SK-N-SH treated with all-trans-retinoic acid at 6 μM for 48 hours (cell line): ENCODE results near the gene UBE2U.

Source experiments
- ATAC-seq: fragments of 200-7000 bp; cut with Tn5 transposase; 3 replicates; pipeline ENCODE4 v1.9.1; 2020; ENCODE audit warnings: mild to moderate bottlenecking, moderate library complexity
- ARNTL ChIP-seq: fragments of 450-650 bp; formaldehyde crosslinking; IDR thresholded peaks from 2 replicates; pipeline ENCODE4 v1.5.0; 2020; ENCODE audit warnings: low read depth, mild to moderate bottlenecking, moderate library complexity, borderline replicate concordance
- BACH2 ChIP-seq: fragments of 250-450 bp; sonication (Bioruptor Pico); IDR thresholded peaks from 2 replicates; pipeline ENCODE4 v1.9.0; 2021; ENCODE audit warnings: mild to moderate bottlenecking, borderline replicate concordance
- CSDC2 ChIP-seq: fragments of 250-450 bp; sonication (Bioruptor Pico); IDR thresholded peaks from 2 replicates; pipeline ENCODE4 v1.5.0; 2020; ENCODE audit warnings: mild to moderate bottlenecking, moderate library complexity
- ESRRG ChIP-seq: fragments of 250-450 bp; sonication (Bioruptor Pico); IDR thresholded peaks from 2 replicates; pipeline ENCODE4 v1.6.1; 2021; ENCODE audit warnings: mild to moderate bottlenecking
- ISL1 ChIP-seq: fragments of 250-450 bp; sonication (Bioruptor Pico); IDR thresholded peaks from 2 replicates; pipeline ENCODE4 v2.1.2; 2022; ENCODE audit warnings: mild to moderate bottlenecking, moderate library complexity
- OSR1 ChIP-seq: fragments of 250-450 bp; sonication (Bioruptor Pico); IDR thresholded peaks from 2 replicates; pipeline ENCODE4 v1.8.0; 2022; ENCODE audit warnings: moderate library complexity, mild to moderate bottlenecking, inconsistent platforms
- POU6F1 ChIP-seq: fragments of 250-450 bp; sonication (Bioruptor Pico); IDR thresholded peaks from 2 replicates; pipeline ENCODE4 v1.8.0; 2021; ENCODE audit warnings: low read depth, mild to moderate bottlenecking, moderate library complexity, borderline replicate concordance
- PPARA ChIP-seq: fragments of 250-450 bp; sonication (Bioruptor Pico); IDR thresholded peaks from 2 replicates; pipeline ENCODE4 v1.5.0; 2020; ENCODE audit warnings: mild to moderate bottlenecking, borderline replicate concordance
- RARB ChIP-seq: fragments of 250-450 bp; sonication (Bioruptor Pico); IDR thresholded peaks from 2 replicates; pipeline ENCODE4 v1.8.0; 2021; ENCODE audit warnings: mild to moderate bottlenecking, moderate library complexity
- TCF4 ChIP-seq: fragments of 250-450 bp; sonication (Bioruptor Pico); IDR thresholded peaks from 2 replicates; pipeline ENCODE4 v1.8.0; 2021; ENCODE audit warnings: mild to moderate bottlenecking, moderate library complexity, borderline replicate concordance
- TOX ChIP-seq: fragments of 250-450 bp; sonication (Bioruptor Pico); IDR thresholded peaks from 2 replicates; pipeline ENCODE4 v1.8.0; 2021; ENCODE audit warnings: mild to moderate bottlenecking, moderate library complexity, borderline replicate concordance
- ZC3H10 ChIP-seq: fragments of 250-450 bp; sonication (Bioruptor Pico); IDR thresholded peaks from 2 replicates; pipeline ENCODE4 v1.5.1; 2021; ENCODE audit warnings: mild to moderate bottlenecking, moderate library complexity
- ZFP3 ChIP-seq: fragments of 250-450 bp; sonication (Bioruptor Pico); IDR thresholded peaks from 2 replicates; pipeline ENCODE4 v1.5.0; 2020; ENCODE audit warnings: mild to moderate bottlenecking, moderate library complexity
- ZFP30 ChIP-seq: fragments of 450-650 bp; formaldehyde crosslinking; IDR thresholded peaks from 2 replicates; pipeline ENCODE4 v1.5.0; 2022; ENCODE audit warnings: mild to moderate bottlenecking, moderate library complexity
- ZNF565 ChIP-seq: fragments of 450-650 bp; formaldehyde crosslinking; conservative IDR thresholded peaks from 2 replicates; pipeline ENCODE4 v1.5.0; 2020; ENCODE audit warnings: low read depth, mild to moderate bottlenecking, moderate library complexity
- ZNF70 ChIP-seq: fragments of 450-650 bp; formaldehyde crosslinking; IDR thresholded peaks from 2 replicates; pipeline ENCODE4 v1.5.0; 2020; ENCODE audit warnings: mild to moderate bottlenecking, moderate library complexity
- ZNF8 ChIP-seq: fragments of 450-650 bp; formaldehyde crosslinking; IDR thresholded peaks from 2 replicates; pipeline ENCODE4 v1.5.0; 2020; ENCODE audit warnings: mild to moderate bottlenecking, moderate library complexity
- TF ChIP-seq, protein P1 (sequence below): fragments of 250-450 bp; sonication (Bioruptor Pico); IDR thresholded peaks from 2 replicates; pipeline ENCODE4 v1.5.1; 2021; ENCODE audit warnings: mild to moderate bottlenecking, moderate library complexity
- TF ChIP-seq, protein P2 (sequence below): fragments of 250-450 bp; sonication (Bioruptor Pico); IDR thresholded peaks from 2 replicates; pipeline ENCODE4 v1.8.0; 2020; ENCODE audit warnings: mild to moderate bottlenecking, moderate library complexity, borderline replicate concordance
- TF ChIP-seq, protein P3 (sequence below): fragments of 250-450 bp; sonication (Bioruptor Pico); IDR thresholded peaks from 2 replicates; pipeline ENCODE4 v1.5.1; 2020; ENCODE audit warnings: low read depth, mild to moderate bottlenecking, moderate library complexity
- TF ChIP-seq, protein P4 (sequence below): fragments of 250-450 bp; sonication (Bioruptor Pico); IDR thresholded peaks from 2 replicates; pipeline ENCODE4 v1.5.0; 2020; ENCODE audit warnings: mild to moderate bottlenecking, moderate library complexity

The UBE2U gene

GRCh38 chr1:64292399-64292798 is 89.0 kb downstream of the UBE2U start:
- no peak for TF ChIP-seq BACH2 (CRISPR knock-in tag)
- no peak for ATAC-seq

- no peak for ATAC-seq
- TF ChIP-seq ZNF8 (CRISPR knock-in tag) (no peak), PPARA (CRISPR knock-in tag) (no peak), ZNF70 (CRISPR knock-in tag) (no peak), TCF4 (no peak), ZFP30 (no peak), ZFP3 (CRISPR knock-in tag) (no peak), ISL1 (CRISPR knock-in tag) (no peak), ESRRG (CRISPR knock-in tag) (no peak), ZNF565 (CRISPR knock-in tag) (no peak), BACH2 (CRISPR knock-in tag) (no peak), POU6F1 (CRISPR knock-in tag) (no peak), OSR1 (CRISPR knock-in tag) (no peak), ZC3H10 (CRISPR knock-in tag) (no peak), CSDC2 (no peak), TOX (CRISPR knock-in tag) (no peak), ARNTL (CRISPR knock-in tag) (no peak)
- TF ChIP-seq, protein P1, sequence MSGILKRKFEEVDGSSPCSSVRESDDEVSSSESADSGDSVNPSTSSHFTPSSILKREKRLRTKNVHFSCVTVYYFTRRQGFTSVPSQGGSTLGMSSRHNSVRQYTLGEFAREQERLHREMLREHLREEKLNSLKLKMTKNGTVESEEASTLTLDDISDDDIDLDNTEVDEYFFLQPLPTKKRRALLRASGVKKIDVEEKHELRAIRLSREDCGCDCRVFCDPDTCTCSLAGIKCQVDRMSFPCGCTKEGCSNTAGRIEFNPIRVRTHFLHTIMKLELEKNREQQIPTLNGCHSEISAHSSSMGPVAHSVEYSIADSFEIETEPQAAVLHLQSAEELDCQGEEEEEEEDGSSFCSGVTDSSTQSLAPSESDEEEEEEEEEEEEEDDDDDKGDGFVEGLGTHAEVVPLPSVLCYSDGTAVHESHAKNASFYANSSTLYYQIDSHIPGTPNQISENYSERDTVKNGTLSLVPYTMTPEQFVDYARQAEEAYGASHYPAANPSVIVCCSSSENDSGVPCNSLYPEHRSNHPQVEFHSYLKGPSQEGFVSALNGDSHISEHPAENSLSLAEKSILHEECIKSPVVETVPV (CRISPR knock-in tag): no peak
- TF ChIP-seq, protein P2, sequence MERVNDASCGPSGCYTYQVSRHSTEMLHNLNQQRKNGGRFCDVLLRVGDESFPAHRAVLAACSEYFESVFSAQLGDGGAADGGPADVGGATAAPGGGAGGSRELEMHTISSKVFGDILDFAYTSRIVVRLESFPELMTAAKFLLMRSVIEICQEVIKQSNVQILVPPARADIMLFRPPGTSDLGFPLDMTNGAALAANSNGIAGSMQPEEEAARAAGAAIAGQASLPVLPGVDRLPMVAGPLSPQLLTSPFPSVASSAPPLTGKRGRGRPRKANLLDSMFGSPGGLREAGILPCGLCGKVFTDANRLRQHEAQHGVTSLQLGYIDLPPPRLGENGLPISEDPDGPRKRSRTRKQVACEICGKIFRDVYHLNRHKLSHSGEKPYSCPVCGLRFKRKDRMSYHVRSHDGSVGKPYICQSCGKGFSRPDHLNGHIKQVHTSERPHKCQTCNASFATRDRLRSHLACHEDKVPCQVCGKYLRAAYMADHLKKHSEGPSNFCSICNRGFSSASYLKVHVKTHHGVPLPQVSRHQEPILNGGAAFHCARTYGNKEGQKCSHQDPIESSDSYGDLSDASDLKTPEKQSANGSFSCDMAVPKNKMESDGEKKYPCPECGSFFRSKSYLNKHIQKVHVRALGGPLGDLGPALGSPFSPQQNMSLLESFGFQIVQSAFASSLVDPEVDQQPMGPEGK (CRISPR knock-in tag): no peak
- TF ChIP-seq, protein P3, sequence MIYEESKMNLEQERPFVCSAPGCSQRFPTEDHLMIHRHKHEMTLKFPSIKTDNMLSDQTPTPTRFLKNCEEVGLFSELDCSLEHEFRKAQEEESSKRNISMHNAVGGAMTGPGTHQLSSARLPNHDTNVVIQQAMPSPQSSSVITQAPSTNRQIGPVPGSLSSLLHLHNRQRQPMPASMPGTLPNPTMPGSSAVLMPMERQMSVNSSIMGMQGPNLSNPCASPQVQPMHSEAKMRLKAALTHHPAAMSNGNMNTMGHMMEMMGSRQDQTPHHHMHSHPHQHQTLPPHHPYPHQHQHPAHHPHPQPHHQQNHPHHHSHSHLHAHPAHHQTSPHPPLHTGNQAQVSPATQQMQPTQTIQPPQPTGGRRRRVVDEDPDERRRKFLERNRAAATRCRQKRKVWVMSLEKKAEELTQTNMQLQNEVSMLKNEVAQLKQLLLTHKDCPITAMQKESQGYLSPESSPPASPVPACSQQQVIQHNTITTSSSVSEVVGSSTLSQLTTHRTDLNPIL (CRISPR knock-in tag): no peak
Measured at GRCh38 chr1:64293820-64294219, 90.4 kb downstream of the UBE2U start.

DNA sequence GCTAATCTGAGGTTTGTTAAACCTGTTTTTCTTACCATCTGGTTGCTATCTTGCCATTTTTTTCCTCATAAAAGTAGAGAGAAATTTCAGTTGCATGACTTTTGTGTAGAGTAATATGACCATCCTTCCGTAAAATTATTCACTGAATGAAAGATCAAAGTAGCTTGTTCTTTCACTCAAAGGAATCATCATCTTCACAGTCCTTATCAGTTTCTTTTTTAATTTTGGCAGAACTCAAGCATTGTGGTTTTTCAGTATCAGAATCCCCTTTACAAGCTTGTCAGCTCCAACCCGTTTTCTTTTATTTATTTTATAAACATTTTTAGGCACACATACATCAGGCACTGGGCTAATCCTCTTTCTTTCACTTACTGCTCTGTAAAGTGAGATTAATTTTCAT is 91.7 kb downstream of the UBE2U start:
- no peak for ATAC-seq
- TF ChIP-seq ESRRG (CRISPR knock-in tag) (no peak), ZNF565 (CRISPR knock-in tag) (no peak), ZFP30 (no peak), RARB (CRISPR knock-in tag) (no peak), TCF4 (no peak), CSDC2 (no peak), BACH2 (CRISPR knock-in tag) (no peak)
- TF ChIP-seq, protein P3 (CRISPR knock-in tag): no peak
- TF ChIP-seq, protein P4, sequence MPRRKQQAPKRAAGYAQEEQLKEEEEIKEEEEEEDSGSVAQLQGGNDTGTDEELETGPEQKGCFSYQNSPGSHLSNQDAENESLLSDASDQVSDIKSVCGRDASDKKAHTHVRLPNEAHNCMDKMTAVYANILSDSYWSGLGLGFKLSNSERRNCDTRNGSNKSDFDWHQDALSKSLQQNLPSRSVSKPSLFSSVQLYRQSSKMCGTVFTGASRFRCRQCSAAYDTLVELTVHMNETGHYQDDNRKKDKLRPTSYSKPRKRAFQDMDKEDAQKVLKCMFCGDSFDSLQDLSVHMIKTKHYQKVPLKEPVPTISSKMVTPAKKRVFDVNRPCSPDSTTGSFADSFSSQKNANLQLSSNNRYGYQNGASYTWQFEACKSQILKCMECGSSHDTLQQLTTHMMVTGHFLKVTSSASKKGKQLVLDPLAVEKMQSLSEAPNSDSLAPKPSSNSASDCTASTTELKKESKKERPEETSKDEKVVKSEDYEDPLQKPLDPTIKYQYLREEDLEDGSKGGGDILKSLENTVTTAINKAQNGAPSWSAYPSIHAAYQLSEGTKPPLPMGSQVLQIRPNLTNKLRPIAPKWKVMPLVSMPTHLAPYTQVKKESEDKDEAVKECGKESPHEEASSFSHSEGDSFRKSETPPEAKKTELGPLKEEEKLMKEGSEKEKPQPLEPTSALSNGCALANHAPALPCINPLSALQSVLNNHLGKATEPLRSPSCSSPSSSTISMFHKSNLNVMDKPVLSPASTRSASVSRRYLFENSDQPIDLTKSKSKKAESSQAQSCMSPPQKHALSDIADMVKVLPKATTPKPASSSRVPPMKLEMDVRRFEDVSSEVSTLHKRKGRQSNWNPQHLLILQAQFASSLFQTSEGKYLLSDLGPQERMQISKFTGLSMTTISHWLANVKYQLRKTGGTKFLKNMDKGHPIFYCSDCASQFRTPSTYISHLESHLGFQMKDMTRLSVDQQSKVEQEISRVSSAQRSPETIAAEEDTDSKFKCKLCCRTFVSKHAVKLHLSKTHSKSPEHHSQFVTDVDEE (CRISPR knock-in tag): no peak
